Measurements from ENCODE around the gene DNAH3. TPM values are rescaled to one million over a fixed set of nuclear protein-coding genes. Genes with fewer than 3 reads are reported as not detected.
A peak's percentile ranks its signal among the peaks of the same experiment; 100 is the strongest.
"Not testable (repeated sequence)": the region's sequence is repeated elsewhere in the genome, so short reads cannot be mapped to it uniquely, and the experiment has no call there.

DNAH3 gene
- total RNA-seq, 1 experiment from 2014 or later = 0.70 TPM

- peak in 1 of 2 experiments; percentile 28 for DNase-seq
- H3F3A ChIP-seq (ENCODE audit: insufficient read depth, low read depth); H3K4me1 ChIP-seq (replicated peaks; ENCODE audit: insufficient read depth); H3K9me3 ChIP-seq (ENCODE audit: insufficient read depth, low read depth); H4K20me1 ChIP-seq (ENCODE audit: insufficient read depth); intact Hi-C loops (cut with micrococcal nuclease; ENCODE audit: unreplicated experiment); H3K36me3 ChIP-seq (ENCODE audit: low read depth); H3K27me3 ChIP-seq (ENCODE audit: insufficient read depth, low read depth); H3K79me2 ChIP-seq (ENCODE audit: low read depth); BruUV-seq (replicated peaks); H3K27ac ChIP-seq; H3K9me2 ChIP-seq (ENCODE audit: insufficient read depth): not testable (repeated sequence)
- Histone ChIP-seq H2AFZ (peak overlapping the region; percentile 66; the same call in 1 of the 2 replicates), H3K4me2 (peak overlapping the region; percentile 29; the same call in 1 of the 2 replicates), H3K4me3 (peak overlapping the region; percentile 40; the same call in 1 of the 2 replicates)
- ChIA-PET POLR2A (ENCODE audit: unreplicated experiment) (interaction anchor here (0.5 to 0.7 kb wide), 3 partner anchors 10 to 148 kb away, joined by 4 to 15 read pairs (median 5); partner anchors contain the start of gene LYRM1), CTCF (interaction anchor here (0.6 kb wide), 1 partner anchor 137 kb away, joined by 5 read pairs; no protein-coding TSS in a partner anchor)
These were observed 102.3 kb downstream of the DNAH3 start for GRCh38 chr16:21048091-21048912.

- Histone ChIP-seq H3K4me1 (replicated peaks; ENCODE audit: insufficient read depth) (no peaks in the 10 kb centered on the region), H4K20me1 (ENCODE audit: insufficient read depth) (no peaks in the 10 kb centered on the region), H3K9me3 (ENCODE audit: insufficient read depth, low read depth) (no peaks in the 10 kb centered on the region), H3K36me3 (ENCODE audit: low read depth) (no peaks in the 10 kb centered on the region), H3F3A (ENCODE audit: insufficient read depth, low read depth) (no peaks in the 10 kb centered on the region), H3K9me2 (ENCODE audit: insufficient read depth) (no peaks in the 10 kb centered on the region), H3K4me2 (no peak overlapping the region), H2AFZ (no peak overlapping the region), H3K27ac (no peak overlapping the region), H3K4me3 (no peak overlapping the region), H3K79me2 (ENCODE audit: low read depth) (no peaks in the 10 kb centered on the region), H3K27me3 (ENCODE audit: insufficient read depth, low read depth) (no peaks in the 10 kb centered on the region)
- intact Hi-C loops (cut with micrococcal nuclease; ENCODE audit: unreplicated experiment) = no loop called here
- ChIA-PET CTCF (no interaction called here), POLR2A (ENCODE audit: unreplicated experiment) (interaction anchor here (0.6 kb wide), 1 partner anchor 10 kb away, joined by 15 read pairs; no protein-coding TSS in a partner anchor)
- BruUV-seq (replicated peaks) = no TSS peak
- DNase-seq = no peak
- TF ChIP-seq CTCF (conservative IDR thresholded peaks at IDR 0.05) = no peak
- TF ChIP-seq EZH2 (IDR thresholded peaks at IDR 0.05; ENCODE audit: low read depth) = no peak
These were observed 112.4 kb downstream of the DNAH3 start for GRCh38 chr16:21038197-21038596.

- no peak for DNase-seq
- CTCF ChIA-PET = no interaction called here
- Histone ChIP-seq H3K36me3 (ENCODE audit: low read depth) (no peaks in the 10 kb centered on the region), H3K27me3 (ENCODE audit: insufficient read depth, low read depth) (no peaks in the 10 kb centered on the region), H4K20me1 (ENCODE audit: insufficient read depth) (no peaks in the 10 kb centered on the region), H2AFZ (no peak overlapping the region), H3K27ac (no peak overlapping the region), H3K9me2 (ENCODE audit: insufficient read depth) (no peaks in the 10 kb centered on the region), H3K4me3 (no peak overlapping the region), H3K79me2 (ENCODE audit: low read depth) (no peaks in the 10 kb centered on the region), H3K4me1 (replicated peaks; ENCODE audit: insufficient read depth) (no peaks in the 10 kb centered on the region), H3K9me3 (ENCODE audit: insufficient read depth, low read depth) (no peaks in the 10 kb centered on the region), H3F3A (ENCODE audit: insufficient read depth, low read depth) (no peaks in the 10 kb centered on the region), H3K4me2 (no peak overlapping the region)
- TF ChIP-seq CTCF (conservative IDR thresholded peaks at IDR 0.05) (no peak), EZH2 (IDR thresholded peaks at IDR 0.05; ENCODE audit: low read depth) (no peak)
- no TSS peak for BruUV-seq (replicated peaks)
- intact Hi-C loops (cut with micrococcal nuclease; ENCODE audit: unreplicated experiment) = no loop called here
- POLR2A ChIA-PET (ENCODE audit: unreplicated experiment) = interaction anchor here (0.6 kb wide), 1 partner anchor 11 kb away, joined by 15 read pairs; no protein-coding TSS in a partner anchor
These were observed 112.9 kb downstream of the DNAH3 start for GRCh38 chr16:21037736-21038135.

Measured in PC-9 (cell line).